LoVo (cell line): ENCODE measurements around the gene ST8SIA2.
"Not testable (repeated sequence)": the region's sequence is repeated elsewhere in the genome, so short reads cannot be mapped to it uniquely, and the experiment has no call there.

ENCODE experiments used
- DNase-seq: peaks from one replicate; pipeline ENCODE4 v3.0.0-alpha.2; 2016; ENCODE audit warnings: low spot score

Gene ST8SIA2

DNA sequence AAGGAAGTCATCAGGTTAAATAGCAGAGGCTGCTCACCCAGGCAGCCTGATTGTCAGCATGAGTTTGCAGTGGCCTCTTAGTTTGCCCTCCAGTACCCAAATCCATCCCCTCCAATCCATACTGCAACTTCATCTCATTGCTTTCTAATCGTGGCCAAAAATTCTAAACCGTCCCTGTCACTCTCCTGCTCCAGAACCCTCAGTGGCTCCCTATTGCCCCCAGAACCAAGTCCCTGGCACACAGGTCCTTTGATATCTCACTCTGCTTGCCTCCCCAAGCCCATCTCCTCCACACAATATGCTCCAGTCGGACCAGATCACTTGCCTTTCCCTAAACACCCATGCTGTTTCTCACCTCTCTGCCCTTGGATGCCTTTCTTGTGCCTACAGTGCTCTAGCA, 49.7 kb downstream of the ST8SIA2 start:
- DNase-seq = no peak

DNA sequence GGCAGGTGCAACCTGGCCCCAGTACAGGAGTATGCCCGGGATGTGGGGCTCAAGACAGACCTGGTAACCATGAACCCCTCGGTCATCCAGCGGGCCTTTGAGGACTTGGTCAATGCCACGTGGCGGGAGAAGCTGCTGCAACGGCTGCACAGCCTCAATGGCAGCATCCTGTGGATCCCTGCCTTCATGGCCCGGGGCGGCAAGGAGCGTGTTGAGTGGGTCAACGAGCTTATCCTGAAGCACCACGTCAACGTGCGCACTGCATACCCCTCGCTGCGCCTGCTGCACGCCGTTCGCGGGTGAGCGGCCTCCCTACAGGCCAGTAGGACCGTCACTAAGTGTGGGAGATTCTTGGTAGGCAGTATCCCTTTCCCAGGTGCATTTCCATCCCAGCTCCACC, 51.0 kb downstream of the ST8SIA2 start:
- DNase-seq = no peak

DNA sequence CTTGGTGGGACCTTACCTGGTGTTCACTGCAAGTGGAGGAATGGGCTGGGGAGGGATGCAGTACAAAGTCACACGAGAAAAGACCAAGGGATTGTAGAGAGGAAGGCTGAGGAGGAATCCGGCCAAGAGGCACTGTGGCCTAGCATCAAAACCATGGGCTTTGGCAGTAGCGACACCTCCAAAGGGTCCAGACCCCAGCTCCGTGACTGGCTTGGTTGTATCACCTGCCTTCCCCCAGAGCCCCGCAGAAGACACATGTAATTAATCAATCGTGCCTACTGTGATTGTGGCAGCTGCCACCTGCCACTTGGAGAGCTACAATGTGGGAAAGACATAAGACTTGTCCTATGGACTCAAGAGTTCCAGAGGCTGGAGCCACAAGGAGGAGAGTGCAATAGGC, 54.7 kb downstream of the ST8SIA2 start:
- no peak for DNase-seq

DNA sequence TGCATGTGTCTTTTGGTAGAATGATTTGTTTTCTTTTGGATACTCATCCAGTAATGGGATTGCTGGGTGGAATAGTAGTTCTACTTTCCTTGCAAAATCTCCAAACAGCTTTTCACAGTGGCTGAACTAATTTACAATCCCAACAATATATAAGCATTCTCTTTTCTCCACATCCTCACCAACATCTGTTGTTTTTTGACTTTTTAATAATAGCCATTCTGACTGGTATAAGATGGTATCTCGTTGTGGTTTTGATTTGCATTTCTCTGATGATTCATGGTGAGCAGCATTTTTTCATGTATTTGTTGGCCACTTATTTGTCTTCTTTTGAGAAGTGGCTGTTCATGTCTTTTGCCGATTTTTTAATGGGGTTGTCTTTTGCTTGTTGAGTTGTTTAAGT, 55.8 kb downstream of the ST8SIA2 start:
- DNase-seq = no peak

DNA sequence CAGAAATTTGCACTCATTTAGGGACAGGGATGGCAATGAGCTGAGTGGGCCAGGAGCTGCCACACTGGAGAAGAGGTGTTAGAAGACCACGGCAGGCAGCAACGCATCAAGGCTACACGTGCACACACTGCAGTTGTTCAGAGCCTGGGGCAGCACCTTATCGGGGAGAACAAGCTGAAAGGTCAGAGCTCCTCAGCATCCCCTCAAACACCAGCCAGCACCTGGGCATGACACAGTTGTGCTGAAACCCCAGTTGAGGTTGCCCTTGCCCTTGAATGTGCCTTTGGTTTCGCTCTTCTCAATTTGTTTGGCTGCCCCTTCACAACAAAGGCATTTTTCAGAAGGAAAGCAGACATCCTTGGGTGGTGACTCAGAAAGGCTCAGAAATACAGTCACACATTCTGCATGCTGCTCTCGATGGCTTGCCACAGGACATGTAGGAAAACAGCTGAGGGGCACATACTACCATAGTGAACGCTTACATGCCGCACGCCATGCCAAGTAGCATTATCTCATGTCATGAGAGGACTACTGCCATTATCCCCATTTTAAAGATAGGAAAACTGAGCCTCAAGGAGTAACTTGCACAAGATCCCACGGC, 57.6 kb downstream of the ST8SIA2 start:
- DNase-seq = no peak

DNA sequence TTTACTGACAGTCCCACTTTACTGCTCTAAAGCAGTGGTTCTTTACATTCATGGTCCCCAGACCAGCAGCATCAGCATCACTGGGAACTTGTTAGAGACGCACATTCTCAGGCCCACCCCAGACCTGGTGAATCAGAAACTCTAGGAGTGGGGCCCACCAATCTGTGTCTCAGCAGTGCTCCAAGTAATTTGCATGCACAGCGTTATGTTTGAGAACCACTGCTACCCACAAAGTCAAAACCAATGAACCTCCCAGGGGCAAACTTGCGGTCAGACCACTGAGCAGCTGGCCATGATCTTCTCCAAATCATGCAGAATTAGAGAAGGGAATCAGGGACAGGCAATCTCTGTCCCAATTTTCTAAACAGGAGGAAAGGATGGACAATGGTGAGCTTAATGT, 58.5 kb downstream of the ST8SIA2 start:
- DNase-seq = no peak

DNA sequence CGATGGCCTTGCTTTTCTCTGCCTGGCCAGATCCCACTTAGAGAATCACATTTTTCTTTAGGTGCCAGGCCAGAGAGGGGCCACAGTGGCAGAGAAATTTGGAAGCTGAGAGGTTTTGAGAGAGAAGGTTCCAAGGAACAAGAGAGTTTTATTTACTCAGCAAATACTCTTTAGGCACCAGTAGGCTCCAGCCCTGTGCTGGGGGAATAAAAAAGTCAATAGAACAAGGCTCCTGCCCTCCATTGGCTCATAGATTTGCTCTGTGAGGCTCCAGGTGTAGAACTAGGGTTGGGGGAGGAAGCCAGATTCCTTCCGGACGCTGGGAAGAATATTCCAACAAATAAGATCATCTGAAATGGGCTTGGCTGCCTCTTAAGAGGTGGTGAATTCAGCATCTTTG, 59.9 kb downstream of the ST8SIA2 start:
- no peak for DNase-seq

DNA sequence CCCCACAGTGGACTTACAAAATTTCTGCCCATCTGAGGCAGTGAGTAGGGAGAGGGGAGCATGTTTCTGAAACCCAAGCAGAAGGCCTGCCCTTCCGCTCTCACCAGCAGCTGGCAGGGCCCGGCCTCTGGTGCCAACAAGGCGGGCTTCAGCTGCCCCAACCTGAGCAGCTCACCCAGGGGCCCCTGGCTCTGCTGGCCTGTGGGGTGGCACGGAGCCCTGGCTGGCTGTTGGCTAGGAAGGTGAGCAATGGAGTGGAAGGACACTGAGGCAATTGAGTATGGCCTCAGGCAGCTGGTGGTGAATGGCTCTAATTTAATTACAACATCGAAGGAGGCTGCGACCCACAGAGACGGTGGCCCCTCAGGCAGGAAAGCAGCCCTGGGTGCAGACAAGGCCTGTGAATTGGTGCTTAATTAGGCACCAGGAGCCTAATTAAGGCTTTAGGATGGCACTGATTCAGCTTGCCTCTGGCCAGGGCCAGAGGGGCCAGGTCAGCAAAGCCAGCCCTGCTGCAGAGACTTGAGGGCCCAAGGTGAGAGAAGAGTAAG, 60.9 kb downstream of the ST8SIA2 start:
- no peak for DNase-seq

DNA sequence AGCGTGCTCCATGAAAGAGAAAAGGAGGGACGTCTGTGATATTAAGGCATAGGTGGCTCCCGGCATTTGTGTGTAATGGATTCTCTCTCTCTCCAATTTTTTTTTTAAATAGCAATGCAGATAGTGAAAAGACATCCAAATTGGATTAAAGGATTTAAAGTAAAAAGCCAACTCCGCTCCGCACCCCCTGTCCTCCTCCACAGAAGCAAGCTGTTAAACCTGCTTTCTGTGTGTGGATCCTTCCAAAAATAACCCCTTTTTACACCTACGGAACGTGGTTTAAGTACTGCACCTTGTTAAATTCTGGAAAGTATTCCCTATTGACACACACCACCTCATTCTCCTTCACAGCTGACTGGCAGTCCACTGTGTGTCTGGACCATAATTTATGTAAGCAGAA, 61.6 kb downstream of the ST8SIA2 start:
- DNase-seq = no peak

DNA sequence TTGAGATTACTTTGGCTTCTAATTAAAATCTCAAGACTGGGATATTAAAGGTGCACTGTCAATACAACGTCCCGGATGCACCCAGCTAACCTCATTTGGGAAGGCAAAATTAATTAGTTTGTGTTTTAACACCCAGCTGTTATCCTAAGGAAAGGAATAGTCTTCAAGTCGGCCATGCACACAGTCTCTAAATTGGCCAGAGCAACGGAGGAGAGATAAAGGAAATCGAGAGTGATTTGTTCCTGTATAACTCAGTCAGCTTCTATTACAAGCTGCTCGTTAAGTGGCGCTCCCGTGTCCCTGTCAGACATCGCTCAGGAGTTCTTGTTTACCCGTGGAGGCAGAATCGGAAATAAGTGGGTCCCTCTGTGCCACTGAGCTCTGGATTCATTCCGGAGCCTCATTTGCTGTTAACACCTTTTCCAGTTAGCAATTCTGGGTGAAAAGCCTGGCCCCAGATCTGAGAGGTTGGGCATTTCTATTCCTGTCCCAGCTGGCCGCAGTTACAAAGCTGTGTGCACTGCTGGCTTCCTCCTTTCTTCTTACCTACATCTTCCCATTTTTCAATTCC, 63.9 kb downstream of the ST8SIA2 start:
- no peak for DNase-seq

DNA sequence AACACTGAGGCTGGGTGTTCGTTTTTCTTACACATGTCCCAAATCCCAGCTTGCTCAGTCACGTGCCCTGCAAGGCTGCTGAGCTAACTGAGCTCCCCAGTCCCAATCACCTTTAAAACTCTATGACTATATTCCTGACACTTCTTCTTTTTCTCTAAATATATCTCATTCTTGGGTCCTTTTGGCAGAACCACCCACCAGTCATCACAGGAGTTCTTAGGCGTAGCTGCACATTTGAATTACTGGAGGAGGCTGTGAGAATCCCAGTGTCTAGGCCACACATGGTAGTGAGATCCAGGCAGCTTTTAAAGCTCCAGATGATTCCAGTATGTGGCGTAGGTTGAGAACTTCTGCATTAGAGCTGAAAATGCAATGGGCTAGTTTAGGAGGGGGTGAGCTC, 66.3 kb downstream of the ST8SIA2 start:
- DNase-seq = no peak

DNA sequence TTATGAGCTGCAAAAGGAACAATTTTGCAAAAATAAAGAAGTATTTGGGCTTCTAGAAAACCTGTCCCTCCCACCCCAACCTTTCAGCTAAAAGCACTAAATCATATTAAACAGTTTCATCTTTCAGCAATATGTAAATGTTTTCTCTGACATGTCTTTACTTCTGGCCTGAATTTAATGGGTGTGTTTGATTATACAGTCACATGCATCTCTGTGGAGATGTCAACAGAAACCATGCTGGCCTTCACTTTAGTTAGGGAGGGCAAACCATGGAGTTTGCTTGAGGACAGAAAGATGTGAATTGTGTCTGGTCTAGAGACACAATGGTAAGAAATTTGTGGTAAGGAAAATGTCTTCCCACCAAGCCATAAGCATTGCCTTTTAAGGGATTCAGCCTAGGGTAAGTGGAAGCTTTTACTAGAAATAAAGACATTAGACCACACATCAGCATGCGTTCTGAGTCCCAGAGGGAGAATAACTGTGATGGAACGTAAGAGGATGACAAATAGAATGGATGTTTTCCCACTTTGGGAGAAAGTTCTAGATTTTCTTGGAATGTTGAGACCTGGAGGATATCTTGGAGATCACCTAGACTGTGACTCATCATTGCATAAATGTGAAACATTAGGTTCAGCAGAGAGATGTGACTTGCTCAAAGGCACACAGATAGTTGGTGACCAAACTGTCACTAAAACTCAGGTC, 68.9 kb downstream of the ST8SIA2 start:
- no peak for DNase-seq

DNA sequence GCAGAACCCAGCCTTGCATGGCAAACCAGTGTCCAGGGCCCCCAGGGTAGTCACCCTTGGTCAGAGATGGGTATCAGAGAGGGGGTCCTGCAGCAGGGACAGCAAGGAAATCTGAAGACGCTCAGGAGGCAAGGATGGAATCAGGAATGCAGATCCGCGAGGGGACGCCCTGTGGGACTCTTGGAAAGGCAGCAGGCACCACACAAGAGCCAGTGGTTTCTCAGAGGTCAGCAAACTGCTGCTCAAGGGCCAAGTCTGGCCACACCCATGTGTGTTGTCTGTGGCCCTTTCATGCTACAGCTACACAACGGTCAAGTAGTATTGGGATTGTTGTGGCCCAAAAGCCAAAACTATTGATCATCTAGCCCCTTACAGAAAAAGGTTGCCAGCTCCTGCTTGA, 69.7 kb downstream of the ST8SIA2 start:
- no peak for DNase-seq

DNA sequence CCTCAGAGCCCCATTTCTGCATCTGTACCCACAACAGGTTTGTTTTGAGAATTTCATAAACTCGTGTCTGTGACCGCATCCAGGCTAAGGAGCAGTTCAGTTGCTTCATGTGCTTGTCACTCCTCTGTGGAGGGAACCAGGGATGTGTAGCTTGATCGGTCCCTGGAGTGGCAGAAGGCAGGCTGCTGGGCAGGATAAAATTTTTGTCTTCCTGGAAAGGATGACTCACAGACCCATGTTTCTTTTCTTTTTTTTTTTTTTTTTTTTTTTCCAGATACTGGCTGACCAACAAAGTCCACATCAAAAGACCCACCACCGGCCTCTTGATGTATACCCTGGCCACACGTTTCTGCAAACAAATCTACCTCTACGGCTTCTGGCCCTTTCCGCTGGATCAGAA, 70.1 kb downstream of the ST8SIA2 start:
- peak; percentile 26 for DNase-seq

DNA sequence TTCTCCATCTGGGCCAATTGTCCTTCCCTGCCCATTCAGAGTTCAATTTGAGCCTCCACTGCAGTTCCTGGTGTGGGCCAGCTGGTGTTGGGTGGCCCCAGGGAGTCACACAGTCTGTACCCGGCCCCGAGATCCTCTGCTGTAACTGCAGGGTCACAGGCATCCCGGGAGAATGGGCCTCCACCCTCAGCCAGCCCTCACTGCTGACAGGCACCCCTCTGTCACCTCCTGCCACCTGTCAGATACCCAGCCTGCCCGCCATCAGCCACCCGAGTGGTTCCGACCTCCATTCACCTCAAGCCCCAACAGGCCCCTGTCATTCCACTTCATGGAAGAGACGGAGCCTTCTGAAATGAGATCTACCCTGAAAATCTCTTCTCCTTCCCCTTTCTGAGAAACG, 73.2 kb downstream of the ST8SIA2 start:
- DNase-seq = no peak

DNA sequence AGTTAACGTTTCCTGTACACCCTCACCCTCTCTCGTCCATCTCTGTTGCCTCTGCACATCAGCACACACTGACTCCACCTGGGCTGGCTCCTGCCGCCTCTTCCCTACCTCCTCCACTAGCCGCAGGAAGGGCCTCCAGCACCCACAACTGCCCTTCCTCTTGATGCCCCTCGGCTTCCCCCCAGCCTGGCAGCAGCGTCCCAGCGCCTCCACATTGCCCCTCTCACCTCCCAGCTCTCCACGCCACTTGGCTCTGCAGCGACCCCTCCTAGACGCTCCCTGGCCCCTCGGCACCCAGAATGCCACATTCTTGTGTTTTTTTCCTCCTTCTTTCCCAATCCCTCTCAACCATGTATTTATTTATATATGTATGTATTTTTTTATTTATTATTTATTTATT, 73.6 kb downstream of the ST8SIA2 start:
- no peak for DNase-seq

DNA sequence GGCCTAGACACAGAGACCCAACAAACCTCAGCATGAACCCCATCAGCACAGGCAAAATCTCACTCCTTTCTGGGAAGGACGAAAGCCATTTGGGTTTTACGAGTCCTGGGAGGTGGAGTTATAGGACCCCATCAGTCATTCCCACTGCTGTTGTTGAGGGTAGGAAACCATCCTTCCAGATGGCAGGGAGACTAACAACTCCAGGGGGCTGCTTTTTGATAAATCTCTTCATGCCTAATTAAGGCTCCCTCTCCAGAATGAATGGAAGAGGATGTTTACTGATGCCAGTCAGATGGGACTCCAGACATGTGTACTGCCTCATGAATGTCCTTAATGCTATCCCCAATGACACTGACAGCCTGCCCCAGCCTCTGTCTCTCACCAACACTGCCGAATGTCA, 75.3 kb downstream of the ST8SIA2 start:
- DNase-seq = no peak

DNA sequence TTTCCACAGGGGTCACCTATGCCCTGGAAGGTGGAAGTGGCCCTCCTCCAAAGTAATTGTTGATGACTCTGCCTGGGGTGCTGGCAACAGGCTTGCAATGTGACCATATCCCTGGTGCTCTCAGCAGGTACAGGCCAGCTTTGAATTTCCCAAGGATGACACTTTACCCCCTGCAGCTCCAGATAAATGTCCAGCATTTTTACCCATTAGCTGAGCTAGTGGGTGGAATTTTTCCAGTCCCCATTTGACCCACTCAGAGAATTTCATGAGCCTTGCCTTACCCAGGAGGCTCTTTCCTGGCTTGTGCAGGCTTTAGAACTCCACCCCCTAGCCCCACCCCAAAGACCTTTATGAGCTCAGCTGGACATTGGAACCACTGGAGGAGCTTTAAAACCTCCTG, 77.6 kb downstream of the ST8SIA2 start:
- no peak for DNase-seq

DNA sequence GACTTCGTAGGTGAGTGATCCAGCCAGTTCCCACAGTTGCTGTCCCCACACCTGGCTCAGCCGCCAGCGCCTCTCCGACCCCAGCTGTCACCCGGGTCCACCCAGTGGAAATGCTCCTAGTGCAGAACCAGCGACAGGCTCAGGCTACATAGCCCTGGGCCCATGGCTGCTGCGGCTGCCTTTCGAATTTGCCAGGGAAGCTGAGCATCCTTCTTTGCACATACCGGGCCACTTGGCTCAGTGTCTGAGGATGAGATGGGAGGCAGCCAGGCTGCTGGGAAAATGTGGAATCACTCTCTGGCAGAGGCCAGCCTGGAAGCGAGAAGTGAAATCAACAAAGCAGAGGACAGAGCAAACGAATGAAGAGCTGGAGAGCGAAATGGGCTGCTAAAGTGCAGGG, 80.1 kb downstream of the ST8SIA2 start:
- no peak for DNase-seq

DNA sequence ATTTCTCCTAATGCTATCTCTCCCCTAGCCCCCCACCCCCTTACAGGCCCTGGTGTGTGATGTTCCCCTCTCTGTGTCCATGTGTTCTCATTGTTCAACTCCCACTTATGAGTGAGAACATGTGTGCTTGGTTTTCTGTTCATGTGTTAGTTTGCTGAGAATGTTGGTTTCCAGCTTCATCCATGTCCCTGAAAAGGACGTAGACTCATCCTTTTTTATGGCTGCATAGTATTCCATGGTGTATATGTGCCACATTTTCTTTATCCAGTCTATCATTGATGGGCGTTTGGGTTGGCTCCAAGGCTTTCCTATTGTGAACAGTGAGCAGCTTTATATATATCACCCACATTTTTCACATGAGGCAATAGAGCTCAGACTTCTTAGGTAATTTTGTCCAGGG, 86.0 kb downstream of the ST8SIA2 start:
- not testable (repeated sequence) for DNase-seq

DNA sequence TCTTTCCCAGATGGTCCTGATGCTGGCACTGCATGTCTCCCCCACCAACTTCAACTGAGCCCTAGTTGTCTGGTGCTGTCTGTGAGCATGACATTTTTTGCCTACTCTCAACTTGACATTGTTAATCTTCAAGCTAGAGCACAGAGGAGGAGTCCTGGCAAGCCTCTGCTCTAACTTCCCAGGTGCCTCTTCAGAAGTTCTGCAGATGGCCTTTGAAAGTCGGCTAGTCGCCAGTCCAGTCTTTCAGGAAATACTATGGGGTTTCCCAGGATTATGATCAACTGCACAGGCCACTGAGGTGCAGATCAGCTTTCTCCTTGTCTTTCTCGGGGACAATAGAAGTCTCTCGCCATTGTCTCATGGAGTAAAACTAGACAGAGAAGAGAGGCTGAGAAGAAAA, 86.7 kb downstream of the ST8SIA2 start:
- no peak for DNase-seq

DNA sequence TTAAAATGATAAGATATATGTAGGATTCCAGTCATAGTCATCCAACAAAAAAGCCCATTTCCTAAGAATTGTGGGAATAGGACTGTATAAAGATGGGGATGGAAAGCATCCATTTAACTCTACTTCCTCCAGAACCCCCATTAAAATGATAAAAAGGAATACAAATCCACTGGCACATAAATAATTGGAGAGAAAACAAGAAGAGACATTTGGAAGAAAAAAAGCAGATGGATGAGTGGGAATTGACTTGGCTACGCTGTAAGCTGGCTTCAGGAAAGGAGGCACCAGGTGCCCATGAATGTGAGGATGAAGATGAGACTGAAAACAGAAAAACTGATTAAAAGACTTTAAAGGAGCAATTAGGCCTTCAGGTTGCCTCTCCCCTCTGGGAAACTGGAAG, 91.8 kb downstream of the ST8SIA2 start:
- no peak for DNase-seq

DNA sequence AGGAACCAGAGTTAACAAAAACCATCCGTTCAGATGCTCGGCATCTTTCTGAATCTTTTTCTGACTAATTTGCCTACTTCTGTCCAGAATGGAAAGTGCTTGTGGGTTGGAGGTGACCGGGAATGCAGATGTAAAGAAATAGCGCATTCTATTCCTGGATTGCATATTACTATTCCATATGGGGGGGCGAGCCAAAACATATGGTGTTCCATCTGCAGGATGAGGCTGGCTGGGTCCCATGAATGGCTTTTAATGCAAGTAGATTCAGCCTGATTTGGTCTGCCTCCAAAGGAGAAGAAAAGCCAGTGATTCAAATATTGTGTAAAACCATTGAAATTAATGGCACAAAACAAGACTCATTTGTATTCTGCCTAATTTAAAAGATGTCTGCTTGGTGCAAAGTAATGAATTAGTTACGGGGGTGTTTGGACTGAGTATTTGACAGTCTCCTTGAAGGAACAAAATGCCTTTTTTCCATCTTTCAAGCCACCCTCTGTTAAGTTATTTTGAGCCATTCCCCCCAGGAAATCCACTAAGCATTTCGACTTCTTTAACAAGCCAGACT, 99.0 kb downstream of the ST8SIA2 start:
- no peak for DNase-seq
